HTERT RPE-1 (cell line): ENCODE data around the gene SMIM41.

ENCODE experiments used
- in situ Hi-C: fragments of 300-500 bp; cut with MboI; formaldehyde crosslinking; loops from 4 replicates; pipeline ENCODE4 v1.14.3; 2020; ENCODE audit warnings: low sequenced_read_pairs

The SMIM41 gene

GRCh38 chr12:52145228-52146088 is 66.0 kb downstream of the SMIM41 start:
- in situ Hi-C loops, result no loop called here

- in situ Hi-C loops, result no loop called here
These were observed 66.8 kb downstream of the SMIM41 start for GRCh38 chr12:52146089-52146821.

- in situ Hi-C loops, result no loop called here
These were observed 67.4 kb downstream of the SMIM41 start for GRCh38 chr12:52146822-52147366.

- in situ Hi-C loops, result no loop called here
These were observed 68.0 kb downstream of the SMIM41 start for GRCh38 chr12:52147367-52147963.

- in situ Hi-C loops, result no loop called here
These were observed 68.5 kb downstream of the SMIM41 start for GRCh38 chr12:52147964-52148463.

GRCh38 chr12:52148464-52149181 is 69.1 kb downstream of the SMIM41 start:
- in situ Hi-C loops, result no loop called here

- in situ Hi-C loops, result no loop called here
These were observed 69.7 kb downstream of the SMIM41 start for GRCh38 chr12:52149182-52149641.

GRCh38 chr12:52149651-52150241 is 70.2 kb downstream of the SMIM41 start:
- in situ Hi-C loops, result no loop called here

- in situ Hi-C loops, result no loop called here
These were observed 71.8 kb downstream of the SMIM41 start for GRCh38 chr12:52151153-52151836.

GRCh38 chr12:52151837-52152783 is 72.6 kb downstream of the SMIM41 start:
- in situ Hi-C loops, result no loop called here

- in situ Hi-C loops, result no loop called here
These were observed 73.4 kb downstream of the SMIM41 start for GRCh38 chr12:52152905-52153317.

- in situ Hi-C loops, result no loop called here
These were observed 75.8 kb downstream of the SMIM41 start for GRCh38 chr12:52155048-52155868.

GRCh38 chr12:52156311-52156710 is 76.8 kb downstream of the SMIM41 start:
- in situ Hi-C loops, result no loop called here

GRCh38 chr12:52156757-52157565 is 77.5 kb downstream of the SMIM41 start:
- in situ Hi-C loops, result no loop called here

- in situ Hi-C loops, result no loop called here
These were observed 78.2 kb downstream of the SMIM41 start for GRCh38 chr12:52157566-52158150.
